ENCODE results near the gene RNF112. TPM values are rescaled to one million over a fixed set of nuclear protein-coding genes. Genes with fewer than 3 reads are reported as not detected.

RNF112 gene
- total RNA-seq, 1 donor from 2014 or later = 1.8 TPM

GRCh38 chr17:19380481-19381301 lies 30.3 kb upstream of the RNF112 start:
- intact Hi-C loops (cut with DNase I) = no loop called here
- peaks cover 54% of the 10 kb centered on the region for H3K4me1 ChIP-seq
- DNase-seq (no peak), ATAC-seq (no peak)
- no peaks in the 10 kb centered on the region for H3K9me3 ChIP-seq
- no peaks in the 10 kb centered on the region for H3K27me3 ChIP-seq (ENCODE audit: low read depth)
- no peak for TF ChIP-seq CTCF (IDR thresholded peaks at IDR 0.05)
- no peak overlapping the region for H3K4me3 ChIP-seq
- H3K27ac ChIP-seq = no peak overlapping the region
- peaks cover 57% of the 10 kb centered on the region for H3K36me3 ChIP-seq

GRCh38 chr17:19381361-19381740 lies 29.7 kb upstream of the RNF112 start:
- no peaks in the 10 kb centered on the region for H3K27me3 ChIP-seq (ENCODE audit: low read depth)
- no peaks in the 10 kb centered on the region for H3K9me3 ChIP-seq
- peaks cover 57% of the 10 kb centered on the region for H3K36me3 ChIP-seq
- peaks cover 56% of the 10 kb centered on the region for H3K4me1 ChIP-seq
- TF ChIP-seq CTCF (IDR thresholded peaks at IDR 0.05) = no peak
- no peak overlapping the region for H3K27ac ChIP-seq
- intact Hi-C loops (cut with DNase I) = no loop called here
- no peak overlapping the region for H3K4me3 ChIP-seq
- DNase-seq (no peak), ATAC-seq (no peak)

- H3K27ac ChIP-seq = no peak overlapping the region
- TF ChIP-seq CTCF (IDR thresholded peaks at IDR 0.05) = no peak
- no peaks in the 10 kb centered on the region for H3K27me3 ChIP-seq (ENCODE audit: low read depth)
- H3K4me1 ChIP-seq = peaks cover 59% of the 10 kb centered on the region
- peaks cover 57% of the 10 kb centered on the region for H3K36me3 ChIP-seq
- H3K9me3 ChIP-seq = no peaks in the 10 kb centered on the region
- intact Hi-C loops (cut with DNase I) = no loop called here
- DNase-seq (no peak), ATAC-seq (no peak)
- H3K4me3 ChIP-seq = no peak overlapping the region
Observed at GRCh38 chr17:19381741-19382444, 29.1 kb upstream of the RNF112 start.

- no peak overlapping the region for H3K27ac ChIP-seq
- H3K36me3 ChIP-seq = peaks cover 57% of the 10 kb centered on the region
- H3K4me1 ChIP-seq = peaks cover 64% of the 10 kb centered on the region
- TF ChIP-seq CTCF (IDR thresholded peaks at IDR 0.05) = no peak
- DNase-seq = no peak
- H3K4me3 ChIP-seq = no peak overlapping the region
- ATAC-seq = no peak
- no peaks in the 10 kb centered on the region for H3K27me3 ChIP-seq (ENCODE audit: low read depth)
- H3K9me3 ChIP-seq = no peaks in the 10 kb centered on the region
- intact Hi-C loops (cut with DNase I) = no loop called here
Observed at GRCh38 chr17:19382531-19383444, 28.2 kb upstream of the RNF112 start.
